Activated T-helper 2 cell treated with anti-CD3 and anti-CD28 coated beads, Interferon-gamma antibody, Interleukin-2, Interleukin-4, amounts not matched to agents 10 μg/mL and 5 μg/mL and 100 μg/mL, durations not matched to agents 14 hours and 24 hours and 36 hours (primary cell): ENCODE results near the gene SPOCD1. TPM values are rescaled to one million over a fixed set of nuclear protein-coding genes. Genes with fewer than 3 reads are reported as not detected.

ENCODE experiments used
- DNase-seq: peaks from one replicate; pipeline ENCODE4 v3.0.0; 2021; ENCODE audit warnings: low spot score
- H3K27ac Mint-ChIP-seq: one replicate; pipeline ENCODE4 v1.8.0; 2021; ENCODE audit warnings: mixed read lengths
- H3K27me3 Mint-ChIP-seq: one replicate; pipeline ENCODE4 v1.8.0; 2021; ENCODE audit warnings: low read depth, mixed read lengths
- H3K36me3 Mint-ChIP-seq: one replicate; pipeline ENCODE4 v1.8.0; 2021; ENCODE audit warnings: low read depth, mixed read lengths
- H3K4me1 Mint-ChIP-seq: one replicate; pipeline ENCODE4 v1.8.0; 2021; ENCODE audit warnings: low read depth, mixed read lengths
- H3K4me3 Mint-ChIP-seq: one replicate; pipeline ENCODE4 v1.8.0; 2021; ENCODE audit warnings: low read depth, mild to moderate bottlenecking, moderate library complexity, mixed read lengths
- H3K9me3 Mint-ChIP-seq: one replicate; pipeline ENCODE4 v1.8.0; 2021; ENCODE audit warnings: mixed read lengths
- intact Hi-C: fragments of 100-400 bp; cut with micrococcal nuclease; formaldehyde crosslinking; loops from one replicate; pipeline ENCODE4 v1.15.1; 2023
- total RNA-seq: library from RNA; stranded (reverse); gene quantifications from 2 replicates; pipeline ENCODE4 v1.2.3, GENCODE V29; 2022

The SPOCD1 gene
- total RNA-seq, 1 donor from 2014 or later: not detected

- Mint-ChIP-seq H3K4me1 (peaks cover 7% of the 10 kb centered on the region), H3K4me3 (no peak overlapping the region), H3K27ac (no peak overlapping the region), H3K27me3 (peaks cover 9% of the 10 kb centered on the region), H3K9me3 (no peaks in the 10 kb centered on the region), H3K36me3 (no peaks in the 10 kb centered on the region)
- DNase-seq: no peak
- intact Hi-C loops: loop anchor here (5.0 kb wide), 1 partner anchor 225 kb away; no protein-coding TSS in a partner anchor
Observed at GRCh38 chr1:31787261-31787660, 28.6 kb downstream of the SPOCD1 start.

- Mint-ChIP-seq H3K9me3 (no peaks in the 10 kb centered on the region), H3K27me3 (peaks cover 6% of the 10 kb centered on the region), H3K27ac (no peak overlapping the region), H3K4me1 (peaks cover 7% of the 10 kb centered on the region), H3K36me3 (no peaks in the 10 kb centered on the region), H3K4me3 (no peak overlapping the region)
- intact Hi-C loops: loop anchor here (5.0 kb wide), 1 partner anchor 224 kb away; no protein-coding TSS in a partner anchor
- no peak for DNase-seq
Observed at GRCh38 chr1:31786366-31787060, 29.3 kb downstream of the SPOCD1 start.

DNA sequence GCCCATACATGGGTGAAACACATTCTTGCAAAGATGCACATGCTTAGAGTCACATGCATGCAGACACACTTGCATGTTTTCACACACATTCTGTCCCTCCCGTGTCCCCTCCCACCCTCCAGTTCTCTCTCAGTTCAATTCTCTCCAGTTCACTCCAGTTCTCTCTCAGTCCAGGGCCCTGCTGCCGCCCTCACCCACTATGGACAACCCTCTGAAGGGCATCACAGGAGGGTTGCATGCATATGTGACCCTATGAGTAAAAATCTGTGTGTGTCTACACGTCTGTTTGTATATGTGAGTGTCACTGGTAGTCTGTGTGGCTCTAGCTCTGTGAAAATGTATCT lies 29.9 kb downstream of the SPOCD1 start:
- Mint-ChIP-seq H3K27me3 (peaks cover 4% of the 10 kb centered on the region), H3K4me1 (peaks cover 11% of the 10 kb centered on the region), H3K9me3 (no peaks in the 10 kb centered on the region), H3K36me3 (no peaks in the 10 kb centered on the region), H3K27ac (no peak overlapping the region), H3K4me3 (no peak overlapping the region)
- no peak for DNase-seq
- intact Hi-C loops: loop anchor here (5.0 kb wide), 1 partner anchor 224 kb away; no protein-coding TSS in a partner anchor

DNA sequence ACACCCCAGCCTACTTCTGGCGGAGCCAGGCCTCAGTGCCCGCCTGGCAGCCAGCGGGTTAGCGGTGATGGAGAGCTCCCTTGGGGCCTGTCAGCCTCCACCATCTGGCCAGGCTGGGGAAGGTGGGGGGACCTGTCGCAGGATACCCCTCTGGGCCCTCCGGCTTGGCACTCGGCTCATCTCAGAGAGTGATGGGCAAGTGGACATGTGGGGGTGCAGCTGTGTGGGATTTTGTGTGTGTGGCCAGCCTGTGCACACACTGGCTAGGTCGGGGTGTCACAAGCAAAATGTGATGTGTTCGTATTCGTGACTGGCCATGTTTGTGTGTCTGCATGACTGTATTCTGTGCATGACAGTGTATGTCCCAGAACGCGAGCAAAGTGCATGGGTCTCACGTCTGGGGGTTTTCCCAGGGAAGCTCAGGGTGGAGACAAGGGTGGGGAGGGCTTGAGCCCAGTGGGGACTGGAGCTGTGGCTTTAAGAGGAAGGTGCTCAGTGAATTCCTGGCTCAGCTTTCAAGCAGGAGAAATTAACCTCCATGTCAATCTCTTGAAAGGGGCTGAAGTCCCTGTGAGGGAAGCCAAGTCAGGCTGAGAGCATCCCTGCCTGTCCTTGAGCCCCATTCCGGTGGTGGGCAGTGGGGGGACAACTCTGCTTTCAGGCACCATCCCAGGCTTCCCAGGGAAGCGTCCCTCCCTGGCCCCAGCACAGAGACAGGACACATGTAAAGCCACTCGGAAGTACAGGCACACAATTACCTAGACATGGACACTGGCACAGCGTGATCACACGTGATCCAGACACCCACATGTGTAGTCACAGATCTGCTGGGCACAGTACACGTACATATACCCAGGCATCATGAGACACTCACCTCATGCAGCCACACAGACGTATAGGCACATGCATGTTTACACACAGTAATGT lies 30.5 kb downstream of the SPOCD1 start:
- peaks cover 16% of the 10 kb centered on the region for H3K4me1 Mint-ChIP-seq
- no peak overlapping the region for H3K27ac Mint-ChIP-seq
- no peaks in the 10 kb centered on the region for H3K9me3 Mint-ChIP-seq
- no peak for DNase-seq
- H3K36me3 Mint-ChIP-seq: no peaks in the 10 kb centered on the region
- intact Hi-C loops: loop anchor here (5.0 kb wide), 1 partner anchor 223 kb away; no protein-coding TSS in a partner anchor
- H3K4me3 Mint-ChIP-seq: no peak overlapping the region
- peaks cover 3% of the 10 kb centered on the region for H3K27me3 Mint-ChIP-seq

- Mint-ChIP-seq H3K4me3 (no peak overlapping the region), H3K27ac (no peak overlapping the region), H3K27me3 (no peaks in the 10 kb centered on the region), H3K4me1 (peaks cover 19% of the 10 kb centered on the region), H3K9me3 (no peaks in the 10 kb centered on the region), H3K36me3 (no peaks in the 10 kb centered on the region)
- no peak for DNase-seq
- intact Hi-C loops: loop anchor here (5.0 kb wide), 1 partner anchor 222 kb away; no protein-coding TSS in a partner anchor
Observed at GRCh38 chr1:31784356-31785019, 31.3 kb downstream of the SPOCD1 start.

DNA sequence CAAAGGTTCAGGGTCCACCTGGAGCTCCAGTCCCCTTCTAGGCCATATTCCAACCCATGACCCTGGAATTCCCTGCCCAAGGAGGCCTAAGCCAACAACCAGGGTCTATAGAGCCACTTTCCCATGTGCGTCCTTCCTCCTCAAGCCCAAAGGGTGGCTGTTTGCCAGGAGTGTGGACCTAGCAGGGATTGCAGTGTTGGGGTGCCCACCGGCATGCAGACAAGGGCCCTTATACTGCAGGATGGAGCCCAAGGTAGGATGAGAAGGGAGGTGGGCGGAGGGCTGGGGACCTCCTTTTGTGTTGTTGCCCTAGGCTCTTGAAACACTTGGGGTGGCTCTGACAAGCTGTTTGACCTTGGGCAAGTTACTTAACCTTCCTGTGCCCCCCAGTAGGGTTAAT lies 32.0 kb downstream of the SPOCD1 start:
- Mint-ChIP-seq H3K27me3 (no peaks in the 10 kb centered on the region), H3K9me3 (no peaks in the 10 kb centered on the region), H3K4me3 (no peak overlapping the region), H3K27ac (no peak overlapping the region), H3K4me1 (peaks cover 19% of the 10 kb centered on the region), H3K36me3 (no peaks in the 10 kb centered on the region)
- DNase-seq: no peak
- intact Hi-C loops: no loop called here

- Mint-ChIP-seq H3K4me1 (peaks cover 14% of the 10 kb centered on the region), H3K27me3 (no peaks in the 10 kb centered on the region), H3K9me3 (no peaks in the 10 kb centered on the region), H3K36me3 (no peaks in the 10 kb centered on the region), H3K4me3 (no peak overlapping the region), H3K27ac (no peak overlapping the region)
- intact Hi-C loops: no loop called here
- DNase-seq: no peak
Observed at GRCh38 chr1:31782421-31783410, 33.1 kb downstream of the SPOCD1 start.

DNA sequence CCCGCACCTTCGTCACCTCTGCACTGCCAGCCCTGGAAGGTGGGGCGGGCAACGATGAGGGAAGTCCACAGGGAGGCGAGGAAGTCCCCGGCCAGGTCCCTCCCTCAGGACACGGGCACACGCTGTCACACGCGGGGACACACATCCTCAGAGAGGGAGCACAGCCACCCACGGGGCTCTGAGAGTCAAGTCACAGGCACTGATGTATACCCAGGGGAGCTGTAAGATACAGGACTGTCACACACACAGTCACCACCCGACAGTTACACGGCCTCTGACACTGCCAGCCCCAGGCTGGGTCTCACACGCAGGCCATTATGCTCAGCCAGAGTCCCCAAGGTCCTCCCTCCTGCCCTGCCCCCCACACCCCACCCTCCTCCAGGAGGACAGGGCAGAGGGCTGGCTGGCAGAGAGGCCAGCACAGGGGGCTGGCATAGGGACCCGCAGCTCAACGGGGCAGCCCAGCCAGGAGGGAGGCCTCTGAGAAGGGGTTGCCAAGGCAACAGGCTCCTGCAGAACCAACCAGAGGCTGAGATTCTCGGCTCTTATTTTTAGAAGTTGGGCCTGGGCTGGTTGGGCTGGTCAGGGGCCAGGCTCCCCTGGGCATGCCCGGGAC lies 34.0 kb downstream of the SPOCD1 start:
- Mint-ChIP-seq H3K36me3 (no peaks in the 10 kb centered on the region), H3K27me3 (peaks cover 3% of the 10 kb centered on the region), H3K27ac (no peak overlapping the region), H3K4me1 (peaks cover 12% of the 10 kb centered on the region), H3K9me3 (no peaks in the 10 kb centered on the region), H3K4me3 (no peak overlapping the region)
- intact Hi-C loops: no loop called here
- no peak for DNase-seq

DNA sequence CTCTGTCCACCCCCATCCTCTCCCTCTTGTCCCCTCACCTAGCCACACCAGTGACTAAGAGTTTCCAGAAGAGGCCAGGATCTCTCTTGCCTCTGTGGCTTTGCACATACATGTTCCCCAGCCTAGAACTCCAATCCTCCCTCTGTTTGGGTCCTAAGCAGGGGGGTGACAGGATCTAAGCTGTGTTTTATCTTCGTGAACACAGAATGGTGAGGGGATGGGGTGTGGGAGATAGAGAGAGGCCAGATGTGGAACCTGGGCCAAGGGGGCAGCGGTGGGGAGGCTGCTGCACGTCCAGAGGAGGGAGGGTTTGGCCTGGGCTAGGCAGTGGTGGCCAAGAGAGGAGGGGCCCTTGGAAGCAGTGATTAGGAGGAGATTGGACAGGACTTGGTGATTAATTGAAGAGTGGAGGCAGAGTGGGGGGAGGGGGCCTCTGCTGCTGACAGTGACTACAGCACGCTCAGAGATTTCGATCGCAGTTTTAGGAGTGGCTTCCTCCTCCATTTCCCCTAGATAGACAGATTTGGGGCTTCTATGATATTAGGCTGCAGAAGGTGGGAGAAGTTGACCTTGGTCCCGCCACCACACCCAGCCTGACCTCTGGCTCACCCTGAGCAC lies 34.6 kb downstream of the SPOCD1 start:
- peaks cover 7% of the 10 kb centered on the region for H3K27me3 Mint-ChIP-seq
- intact Hi-C loops: no loop called here
- no peaks in the 10 kb centered on the region for H3K36me3 Mint-ChIP-seq
- no peak for DNase-seq
- H3K4me3 Mint-ChIP-seq: no peak overlapping the region
- H3K27ac Mint-ChIP-seq: no peak overlapping the region
- H3K9me3 Mint-ChIP-seq: no peaks in the 10 kb centered on the region
- H3K4me1 Mint-ChIP-seq: peaks cover 12% of the 10 kb centered on the region

- Mint-ChIP-seq H3K36me3 (no peaks in the 10 kb centered on the region), H3K27ac (no peak overlapping the region), H3K9me3 (no peaks in the 10 kb centered on the region), H3K27me3 (peaks cover 7% of the 10 kb centered on the region), H3K4me1 (peaks cover 12% of the 10 kb centered on the region), H3K4me3 (no peak overlapping the region)
- intact Hi-C loops: no loop called here
- DNase-seq: no peak
Observed at GRCh38 chr1:31780632-31781031, 35.2 kb downstream of the SPOCD1 start.

DNA sequence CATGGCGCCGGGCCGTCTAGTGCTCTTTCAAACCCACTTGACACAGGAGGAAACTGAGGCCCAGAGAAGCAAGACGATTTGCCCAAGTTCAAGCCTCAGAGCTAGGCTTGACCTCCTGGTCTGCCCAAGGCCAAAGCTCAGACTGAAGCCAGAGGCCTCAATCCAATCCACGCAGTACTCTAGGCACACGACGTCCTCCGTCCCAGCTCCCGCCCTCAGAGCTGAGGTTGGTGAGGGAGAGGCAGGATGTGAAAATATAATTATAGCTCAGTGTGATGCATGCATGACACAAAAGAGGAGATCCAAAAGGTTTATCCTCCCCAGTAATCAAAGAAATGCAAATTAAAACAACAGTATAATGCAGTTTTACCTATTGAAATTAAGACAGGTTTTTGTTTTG lies 36.1 kb downstream of the SPOCD1 start:
- no peak overlapping the region for H3K27ac Mint-ChIP-seq
- DNase-seq: no peak
- peaks cover 14% of the 10 kb centered on the region for H3K4me1 Mint-ChIP-seq
- intact Hi-C loops: no loop called here
- H3K4me3 Mint-ChIP-seq: no peak overlapping the region
- no peaks in the 10 kb centered on the region for H3K36me3 Mint-ChIP-seq
- peaks cover 9% of the 10 kb centered on the region for H3K27me3 Mint-ChIP-seq
- no peaks in the 10 kb centered on the region for H3K9me3 Mint-ChIP-seq
